Forelimb muscle (tissue), 1 donor: Measurements from ENCODE around the gene MMP10. TPM values are rescaled to one million over a fixed set of nuclear protein-coding genes. Genes with fewer than 3 reads are reported as not detected.
"Not testable (repeated sequence)": the region's sequence is repeated elsewhere in the genome, so short reads cannot be mapped to it uniquely, and the experiment has no call there.

Experiments used
- DNase-seq: peaks from one replicate; pipeline ENCODE4 v3.0.0-alpha.2; 2013; ENCODE audit warnings: low read depth
- polyA plus RNA-seq: library from polyadenylated mRNA; unstranded; fragments of 120-200 nt; gene quantifications from one replicate; pipeline ENCODE4 v1.2.1, GENCODE V29; 2013; ENCODE audit not compliant: insufficient read length

The MMP10 gene
- polyA plus RNA-seq, 1 donor: not detected

- no peak for DNase-seq
These were observed 3.3 kb upstream of the MMP10 start for GRCh38 chr11:102783720-102784119.

GRCh38 chr11:102783016-102783415 lies 2.6 kb upstream of the MMP10 start:
- DNase-seq: no peak

DNA sequence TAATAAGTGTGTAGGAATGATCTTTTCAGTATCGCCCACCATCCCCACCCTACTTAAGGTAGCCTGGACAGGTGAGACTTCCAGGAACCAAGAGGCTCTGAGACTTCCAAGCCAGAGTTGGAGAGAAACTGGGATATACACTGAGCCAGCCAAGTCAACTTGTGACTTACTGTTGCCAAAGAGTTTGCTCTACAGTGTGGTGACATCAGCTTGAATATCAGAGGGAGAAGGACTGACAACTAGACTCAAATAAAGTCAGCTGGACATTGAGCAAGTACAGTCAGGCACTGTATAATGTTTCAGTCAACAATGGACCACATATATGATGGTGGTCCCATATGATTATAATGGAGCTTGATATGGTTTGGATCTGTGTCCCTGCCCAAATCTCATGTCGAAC lies 1.2 kb upstream of the MMP10 start:
- no peak for DNase-seq

- DNase-seq: no peak
These were observed 4.0 kb downstream of the MMP10 start for GRCh38 chr11:102776454-102776853.

GRCh38 chr11:102773386-102773785 lies 7.0 kb downstream of the MMP10 start:
- DNase-seq: no peak

DNA sequence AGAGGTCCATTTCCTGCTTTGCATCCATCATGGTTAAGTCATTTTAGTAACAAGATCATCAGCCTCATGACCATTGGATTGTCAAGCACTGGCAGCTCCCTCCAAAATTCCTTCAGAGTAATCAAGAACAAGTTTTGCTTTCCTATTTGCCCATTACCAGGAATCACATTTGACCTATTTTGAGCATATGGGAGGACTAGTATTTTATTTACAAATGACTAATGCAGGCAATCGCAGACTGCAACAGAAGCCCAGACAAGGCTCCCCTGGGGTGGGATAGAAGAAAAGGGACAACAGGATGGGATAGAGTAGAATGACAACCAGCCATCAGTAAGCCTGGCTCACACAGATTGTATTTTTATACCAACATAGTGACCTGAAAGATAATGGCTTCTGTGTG lies 9.1 kb downstream of the MMP10 start:
- DNase-seq: no peak

GRCh38 chr11:102770191-102770590 lies 10.2 kb downstream of the MMP10 start:
- no peak for DNase-seq

- DNase-seq: no peak
These were observed 12.6 kb downstream of the MMP10 start for GRCh38 chr11:102767800-102768199.

DNA sequence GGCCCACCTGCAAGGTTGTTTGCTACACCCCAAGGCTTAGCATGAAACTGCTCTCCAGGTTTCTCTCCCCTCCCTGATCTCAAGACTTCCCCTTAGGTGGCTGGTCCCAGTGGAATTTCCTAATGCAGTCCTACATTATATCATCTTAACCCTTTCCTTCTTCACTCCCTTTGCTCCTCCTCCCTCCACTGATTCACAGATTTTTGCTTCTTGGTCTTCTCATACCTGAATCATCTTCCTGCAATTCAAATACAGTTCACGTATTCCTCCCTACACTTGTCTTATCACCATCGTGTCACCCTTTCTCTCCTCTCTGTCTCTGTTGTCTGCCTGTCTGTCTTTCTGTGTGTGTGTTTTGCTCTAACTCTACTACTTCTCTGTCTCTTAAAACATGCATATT lies 17.0 kb downstream of the MMP10 start:
- no peak for DNase-seq

DNA sequence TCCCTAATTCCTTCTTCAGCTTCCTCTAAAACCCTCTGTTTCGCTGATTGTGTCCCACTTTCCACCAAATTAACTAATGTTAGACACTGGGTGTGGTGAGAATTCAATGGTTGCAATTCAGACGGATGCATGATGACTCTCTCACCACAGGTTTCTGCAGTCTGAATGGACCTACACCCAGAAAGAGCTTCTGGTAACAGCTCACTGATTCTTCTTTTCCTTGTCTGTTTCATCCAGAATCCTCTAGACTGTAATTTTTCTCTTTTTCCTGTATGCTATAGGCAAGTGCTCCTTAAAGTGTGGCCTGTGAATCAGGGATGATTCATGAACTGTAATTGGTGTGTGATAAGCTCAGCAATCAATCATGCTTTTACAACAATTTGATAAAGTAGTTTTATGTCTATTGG lies 18.1 kb downstream of the MMP10 start:
- no peak for DNase-seq

DNA sequence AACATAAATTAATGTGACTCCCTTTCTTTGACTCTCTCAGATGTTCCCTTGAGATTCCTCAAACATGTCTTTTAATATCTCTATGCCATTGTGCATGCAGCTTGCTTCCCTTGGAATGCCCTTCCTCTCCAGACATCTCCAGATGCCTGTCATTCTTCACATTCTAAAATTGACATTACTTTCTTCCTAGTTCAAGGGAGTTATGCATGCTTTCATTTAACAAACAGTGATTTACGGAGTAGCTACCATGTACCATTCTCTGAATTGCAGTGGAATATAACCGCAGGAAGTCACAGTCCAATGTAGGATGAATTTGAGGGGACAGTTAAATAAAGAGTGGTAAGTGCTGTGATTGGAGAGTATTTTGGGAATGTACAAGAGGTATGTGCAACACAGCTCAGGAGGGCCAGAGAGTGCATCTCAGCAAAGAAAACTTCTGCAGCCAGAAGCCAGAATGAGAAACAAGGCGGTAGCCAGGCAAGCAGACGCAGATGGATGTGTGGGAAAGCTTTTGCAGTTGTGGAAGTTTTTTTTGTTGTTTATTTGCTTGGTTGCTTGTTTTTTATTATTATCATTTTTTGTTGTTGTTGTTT lies 18.7 kb downstream of the MMP10 start:
- no peak for DNase-seq

DNA sequence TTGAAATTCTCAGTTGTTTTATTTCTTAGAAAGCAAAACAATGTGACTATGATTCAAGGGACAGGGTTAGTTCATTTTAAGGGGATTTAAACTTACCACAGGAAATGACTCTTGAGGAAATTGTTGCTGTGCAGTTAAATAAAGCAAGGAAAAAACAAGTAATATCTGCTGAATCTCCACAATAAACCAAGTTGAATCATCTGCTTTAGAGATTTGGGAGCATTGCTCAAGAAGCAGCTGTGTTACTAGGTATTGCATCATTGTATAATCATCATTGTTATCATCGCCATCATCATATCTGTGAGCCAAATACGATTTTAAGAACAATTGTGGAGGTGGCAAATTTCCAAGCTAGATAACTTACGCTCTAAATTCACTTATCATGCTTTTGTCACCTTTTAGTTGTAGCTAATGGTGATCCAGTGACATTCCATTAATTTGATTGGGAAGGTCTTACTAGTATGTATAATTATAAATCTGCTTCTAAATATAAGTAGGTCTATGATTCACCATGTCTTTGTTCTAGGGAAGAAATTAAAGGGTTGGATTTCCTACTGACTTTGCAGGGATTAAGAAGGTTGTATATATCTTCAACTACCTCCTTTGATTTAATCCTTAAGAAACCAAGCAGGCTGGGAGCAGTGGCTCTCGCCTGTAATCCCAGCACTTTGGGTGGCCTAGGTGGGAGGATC lies 19.9 kb downstream of the MMP10 start:
- DNase-seq: peak; percentile 67

DNA sequence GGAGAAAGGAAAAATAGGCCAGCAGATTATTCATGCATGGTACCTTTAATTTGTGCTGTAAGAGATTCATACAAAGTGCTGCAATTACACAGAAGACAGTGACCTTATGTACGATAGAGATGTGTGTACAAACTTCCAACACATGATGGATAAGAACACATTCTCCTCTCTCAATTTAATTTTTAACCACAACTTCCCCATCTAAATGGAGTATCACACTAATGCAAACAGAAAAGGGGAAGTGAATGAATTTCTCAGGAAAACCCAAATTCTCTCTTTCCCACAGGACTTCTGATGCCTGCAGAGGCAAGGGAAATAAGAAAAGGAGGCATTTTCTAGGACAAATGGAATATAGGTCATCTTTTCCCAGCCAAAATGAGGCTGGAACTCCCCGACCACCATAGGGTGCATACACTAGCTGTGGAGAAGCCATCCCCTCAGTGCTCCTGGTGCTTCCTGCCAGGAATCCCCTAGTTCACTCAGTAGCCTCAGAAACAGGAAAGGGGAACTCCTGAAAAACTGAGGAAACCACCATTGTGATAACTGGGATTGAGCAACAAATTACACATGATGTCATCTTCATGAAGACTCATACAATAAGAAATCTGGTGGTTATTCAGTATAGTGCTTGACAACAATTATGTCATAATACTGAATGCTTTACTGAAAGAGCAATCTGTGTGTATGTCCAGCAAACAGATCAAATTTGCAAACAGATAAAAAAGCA lies 22.4 kb downstream of the MMP10 start:
- no peak for DNase-seq

- DNase-seq: no peak
These were observed 27.2 kb downstream of the MMP10 start for GRCh38 chr11:102753267-102753666.

DNA sequence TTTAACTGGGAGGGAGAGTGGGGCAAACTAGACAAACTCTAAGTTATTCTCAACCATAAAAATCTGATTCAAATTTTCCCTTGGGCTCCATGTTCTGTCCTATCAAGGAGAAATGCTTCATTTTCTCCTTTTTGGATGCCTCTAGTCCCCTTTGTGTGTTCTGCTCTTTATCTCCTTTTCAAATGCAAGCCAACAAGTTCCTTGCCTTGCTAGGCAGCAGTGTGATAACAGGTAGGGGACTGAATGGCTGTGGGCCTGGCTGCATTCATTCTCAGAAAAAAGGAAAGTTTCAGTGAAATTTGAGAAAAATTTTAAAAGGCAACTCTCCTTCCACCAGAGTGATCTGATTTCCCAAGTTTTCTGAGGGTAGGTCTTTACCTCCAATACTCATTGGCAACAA lies 28.8 kb downstream of the MMP10 start:
- DNase-seq: no peak

- DNase-seq: no peak
These were observed 31.2 kb downstream of the MMP10 start for GRCh38 chr11:102749101-102749722.

GRCh38 chr11:102746746-102747578 lies 33.5 kb downstream of the MMP10 start:
- not testable (repeated sequence) for DNase-seq

- no peak for DNase-seq
These were observed 45.8 kb downstream of the MMP10 start for GRCh38 chr11:102734650-102735049.

GRCh38 chr11:102733232-102733875 lies 47.1 kb downstream of the MMP10 start:
- DNase-seq: no peak

- DNase-seq: not testable (repeated sequence)
These were observed 49.5 kb downstream of the MMP10 start for GRCh38 chr11:102730944-102731343.
